Upper lobe of right lung (tissue), 1 donor: Measurements from ENCODE around the gene CCDC87. TPM values are rescaled to one million over a fixed set of nuclear protein-coding genes. Genes with fewer than 3 reads are reported as not detected.
A peak's percentile ranks its signal among the peaks of the same experiment; 100 is the strongest.

Experiments used
- ATAC-seq: fragments of 200-7000 bp; cut with Tn5 transposase; one replicate; pipeline ENCODE4 v1.9.1; 2020; ENCODE audit warnings: mild to moderate bottlenecking, moderate library complexity
- DNase-seq: peaks from one replicate; pipeline ENCODE4 v3.0.0-alpha.2; 2020
- H3K27ac ChIP-seq: fragments of 200-600 bp; one replicate; pipeline ENCODE4 v1.8.0; 2022
- H3K27me3 ChIP-seq: fragments of 200-600 bp; one replicate; pipeline ENCODE4 v1.8.0; 2022; ENCODE audit warnings: mild to moderate bottlenecking
- H3K36me3 ChIP-seq: fragments of 200-600 bp; one replicate; pipeline ENCODE4 v1.8.0; 2022
- H3K4me1 ChIP-seq: fragments of 200-600 bp; one replicate; pipeline ENCODE4 v1.8.0; 2022
- H3K4me3 ChIP-seq: fragments of 200-600 bp; one replicate; pipeline ENCODE4 v1.8.0; 2022; ENCODE audit warnings: mild to moderate bottlenecking
- H3K9me3 ChIP-seq: fragments of 200-600 bp; one replicate; pipeline ENCODE4 v1.8.0; 2022
- CTCF ChIP-seq: fragments of 200-600 bp; IDR thresholded peaks from one replicate; pipeline ENCODE4 v1.8.0; 2022; ENCODE audit warnings: antibody characterized with exemption
- intact Hi-C: fragments of 100-400 bp; cut with DNase I; formaldehyde crosslinking; loops from one replicate; pipeline ENCODE4 v1.11.0; 2022
- total RNA-seq: library from RNA; stranded (reverse); fragmentation: NEBNext Ultra II Directional; extraction: Animal tissue kit (Norgen Biotek cat#: 25700); gene quantifications from one replicate; pipeline ENCODE4 v1.2.1, GENCODE V29; 2021
- donor health status: DM: no; HTN: yes; CAD: no; lungs with severe emphysema.

Gene CCDC87
- total RNA-seq, 1 donor from 2014 or later: 0.26 TPM

GRCh38 chr11:66561178-66561974, 31.5 kb downstream of the CCDC87 start:
- peaks cover 7% of the 10 kb centered on the region for H3K4me1 ChIP-seq
- intact Hi-C loops: no loop called here
- DNase-seq (no peak), ATAC-seq (no peak)
- H3K36me3 ChIP-seq: no peaks in the 10 kb centered on the region
- H3K27me3 ChIP-seq: peaks cover 5% of the 10 kb centered on the region
- H3K9me3 ChIP-seq: no peaks in the 10 kb centered on the region
- no peak overlapping the region for H3K27ac ChIP-seq
- TF ChIP-seq CTCF: no peak
- no peak overlapping the region for H3K4me3 ChIP-seq

GRCh38 chr11:66559866-66560676, 32.8 kb downstream of the CCDC87 start:
- TF ChIP-seq CTCF: no peak
- intact Hi-C loops: no loop called here
- H3K27me3 ChIP-seq: peaks cover 5% of the 10 kb centered on the region
- H3K27ac ChIP-seq: no peak overlapping the region
- ATAC-seq: no peak
- no peaks in the 10 kb centered on the region for H3K9me3 ChIP-seq
- DNase-seq: no peak
- no peak overlapping the region for H3K4me3 ChIP-seq
- no peaks in the 10 kb centered on the region for H3K36me3 ChIP-seq
- H3K4me1 ChIP-seq: peaks cover 7% of the 10 kb centered on the region

GRCh38 chr11:66559142-66559865, 33.6 kb downstream of the CCDC87 start:
- Histone ChIP-seq H3K27ac (no peak overlapping the region), H3K36me3 (no peaks in the 10 kb centered on the region), H3K4me3 (no peak overlapping the region), H3K4me1 (peaks cover 7% of the 10 kb centered on the region), H3K27me3 (peaks cover 5% of the 10 kb centered on the region), H3K9me3 (no peaks in the 10 kb centered on the region)
- ATAC-seq (peak; percentile 53), DNase-seq (no peak)
- intact Hi-C loops: no loop called here
- TF ChIP-seq CTCF: no peak

GRCh38 chr11:66557733-66558326, 35.0 kb downstream of the CCDC87 start:
- no peak overlapping the region for H3K27ac ChIP-seq
- H3K9me3 ChIP-seq: no peaks in the 10 kb centered on the region
- DNase-seq (no peak), ATAC-seq (no peak)
- TF ChIP-seq CTCF: no peak
- no peaks in the 10 kb centered on the region for H3K36me3 ChIP-seq
- intact Hi-C loops: no loop called here
- H3K4me1 ChIP-seq: peaks cover 7% of the 10 kb centered on the region
- H3K27me3 ChIP-seq: peaks cover 5% of the 10 kb centered on the region
- H3K4me3 ChIP-seq: no peak overlapping the region

GRCh38 chr11:66556086-66556485, 36.8 kb downstream of the CCDC87 start:
- Histone ChIP-seq H3K4me1 (peaks cover 7% of the 10 kb centered on the region), H3K4me3 (no peak overlapping the region), H3K9me3 (no peaks in the 10 kb centered on the region), H3K27ac (no peak overlapping the region), H3K27me3 (peaks cover 5% of the 10 kb centered on the region), H3K36me3 (no peaks in the 10 kb centered on the region)
- TF ChIP-seq CTCF: no peak
- intact Hi-C loops: no loop called here
- DNase-seq (no peak), ATAC-seq (no peak)
